GM13977 (cell line): ENCODE measurements around the gene ZCCHC17.

Experiments
- DNase-seq: peaks from one replicate; pipeline ENCODE4 v3.0.0; 2012; ENCODE audit warnings: low spot score
- CTCF ChIP-seq: IDR thresholded peaks from 2 replicates; pipeline ENCODE4 v1.5.1; 2012; ENCODE audit warnings: mild to moderate bottlenecking, control low read depth; ENCODE audit not compliant: insufficient read depth; ENCODE audit errors: extremely low read depth, missing control alignments
- in situ Hi-C: fragments of 300-500 bp; cut with MboI; formaldehyde crosslinking; loops from one replicate; pipeline ENCODE4 v1.12.0; 2022; ENCODE audit warnings: low sequenced_read_pairs, low pct_unique_long_range_greater_than_20kb, mixed read lengths, inconsistent platforms; ENCODE audit not compliant: unreplicated experiment

Gene ZCCHC17

GRCh38 chr1:31306278-31306677 is 9.4 kb downstream of the ZCCHC17 start:
- in situ Hi-C loops, result no loop called here
- DNase-seq, result no peak
- TF ChIP-seq CTCF, result no peak

GRCh38 chr1:31308036-31308435 is 11.2 kb downstream of the ZCCHC17 start:
- no peak for TF ChIP-seq CTCF
- DNase-seq, result no peak
- in situ Hi-C loops, result no loop called here

GRCh38 chr1:31310198-31310597 is 13.4 kb downstream of the ZCCHC17 start:
- TF ChIP-seq CTCF, result no peak
- in situ Hi-C loops, result no loop called here

GRCh38 chr1:31315902-31316301 is 19.1 kb downstream of the ZCCHC17 start:
- TF ChIP-seq CTCF, result no peak
- in situ Hi-C loops, result no loop called here
- no peak for DNase-seq

More at GRCh38 chr1:31310198-31310597, 13.4 kb downstream of the ZCCHC17 start:
- DNase-seq, result no peak

GRCh38 chr1:31318146-31318545 is 21.3 kb downstream of the ZCCHC17 start:
- DNase-seq, result no peak
- in situ Hi-C loops, result no loop called here
- no peak for TF ChIP-seq CTCF

- DNase-seq, result no peak
- TF ChIP-seq CTCF, result no peak
- in situ Hi-C loops, result no loop called here
These were observed 27.3 kb downstream of the ZCCHC17 start for GRCh38 chr1:31324093-31324492.

GRCh38 chr1:31324992-31325391 is 28.2 kb downstream of the ZCCHC17 start:
- no peak for DNase-seq
- in situ Hi-C loops, result no loop called here
- no peak for TF ChIP-seq CTCF
